HFF-Myc (cell line): Measurements from ENCODE around the gene RYR1.
"Not testable (repeated sequence)": the region's sequence is repeated elsewhere in the genome, so short reads cannot be mapped to it uniquely, and the experiment has no call there.

Source experiments
- DNase-seq: peaks from one replicate; pipeline ENCODE4 v3.0.0-alpha.2; 2011; ENCODE audit warnings: low read depth; ENCODE audit errors: extremely low read depth
- H3K4me3 ChIP-seq: replicated peaks from 2 replicates; pipeline ENCODE4 v1.5.1; 2011; ENCODE audit warnings: low read depth, mild to moderate bottlenecking, control low read depth, low read length
- CTCF ChIP-seq: IDR thresholded peaks from 2 replicates; pipeline ENCODE4 v1.5.1; 2012; ENCODE audit warnings: mild to moderate bottlenecking, low read depth, low read length, control low read depth; ENCODE audit errors: missing control alignments

RYR1 gene

DNA sequence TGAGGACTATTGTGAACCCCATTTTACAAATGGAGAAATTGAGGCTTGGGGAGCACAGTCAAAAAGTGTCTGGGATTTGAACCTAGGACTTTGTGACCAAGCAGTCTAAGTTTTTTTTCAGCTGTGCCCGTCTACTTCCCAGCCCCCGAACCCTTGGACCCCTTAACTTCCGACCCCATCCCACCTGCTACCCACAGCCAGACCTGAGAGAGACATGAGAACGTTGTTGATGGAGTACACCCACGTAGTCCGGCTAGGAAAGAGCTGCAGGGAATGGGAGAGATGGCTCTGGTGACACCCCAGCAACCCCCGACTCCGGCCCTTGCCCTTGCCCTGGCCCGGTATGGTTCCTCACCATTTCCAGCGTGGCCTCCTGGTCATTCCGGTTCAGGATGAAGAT, 166.2 kb downstream of the RYR1 start:
- no peak for DNase-seq

GRCh38 chr19:38602856-38603255, 169.4 kb downstream of the RYR1 start:
- DNase-seq: not testable (repeated sequence)

More for the DNA sequence above, 166.2 kb downstream of the RYR1 start:
- no peak for TF ChIP-seq CTCF
- H3K4me3 ChIP-seq: no peak overlapping the region

DNA sequence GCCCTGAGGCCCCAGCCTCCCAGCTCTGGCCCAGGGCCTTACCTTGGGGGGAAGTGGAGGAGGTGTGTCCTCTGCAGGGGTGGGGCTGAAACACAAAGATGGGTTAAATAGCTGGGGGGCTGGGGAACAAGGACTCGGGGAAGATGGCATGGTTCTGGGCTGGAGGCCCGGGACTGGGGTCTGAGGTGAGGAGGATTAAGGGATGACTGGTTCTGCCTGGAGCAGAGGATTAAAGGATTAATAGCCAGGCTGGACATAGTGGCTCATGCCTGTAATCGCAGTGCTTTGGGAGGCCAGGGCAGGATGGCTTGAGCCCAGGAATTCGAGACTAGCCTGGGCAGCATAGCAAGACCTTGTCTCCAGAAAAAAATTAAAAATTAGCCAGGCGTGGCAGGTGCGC, 172.6 kb downstream of the RYR1 start:
- TF ChIP-seq CTCF: no peak
- H3K4me3 ChIP-seq: no peak overlapping the region
- no peak for DNase-seq

More at GRCh38 chr19:38602856-38603255, 169.4 kb downstream of the RYR1 start:
- H3K4me3 ChIP-seq: not testable (repeated sequence)

GRCh38 chr19:38614289-38614688, 180.8 kb downstream of the RYR1 start:
- no peak overlapping the region for H3K4me3 ChIP-seq
- no peak for TF ChIP-seq CTCF
- DNase-seq: no peak

GRCh38 chr19:38615007-38615581, 181.6 kb downstream of the RYR1 start:
- TF ChIP-seq CTCF: no peak
- H3K4me3 ChIP-seq: no peak overlapping the region
- DNase-seq: no peak

GRCh38 chr19:38616265-38616664, 182.8 kb downstream of the RYR1 start:
- no peak overlapping the region for H3K4me3 ChIP-seq
- no peak for TF ChIP-seq CTCF
- DNase-seq: no peak

DNA sequence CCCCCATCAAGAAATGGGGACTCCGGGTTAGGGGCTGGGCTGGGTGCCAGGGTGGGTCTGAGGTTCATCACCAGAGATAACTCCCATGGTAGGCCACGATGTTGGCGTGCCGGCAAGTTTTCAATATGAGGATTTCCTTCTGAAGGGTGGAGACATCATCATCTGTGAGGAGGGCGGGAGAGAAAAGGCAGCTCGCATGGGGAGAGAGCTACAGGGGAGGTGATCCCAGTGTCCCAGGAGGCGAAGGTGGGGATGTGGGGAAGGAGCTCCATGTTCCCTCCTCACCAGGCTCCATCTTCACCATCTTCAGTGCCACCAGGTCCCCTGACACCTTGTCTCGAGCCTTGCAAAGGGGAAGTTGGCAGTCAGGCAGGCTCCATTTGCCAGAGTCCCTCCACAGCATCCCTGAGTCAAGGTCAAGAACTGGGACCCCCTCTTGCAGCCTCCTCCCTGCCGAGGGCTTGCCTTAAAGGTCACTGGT, 183.8 kb downstream of the RYR1 start:
- no peak for DNase-seq
- TF ChIP-seq CTCF: no peak
- no peak overlapping the region for H3K4me3 ChIP-seq
